ENCODE measurements around the gene CWC27.

CWC27 gene

GRCh38 chr5:64768358-64769312 is at the start of gene CWC27, which contains the start of gene SREK1IP1:
TSS of gene CWC27 (plus strand) at chr5:64768930. CDS start at chr5:64769147, 217 bp downstream.
TSS of gene SREK1IP1 (minus strand) at chr5:64768691. CDS start at chr5:64768517, 174 bp downstream.
- DNase-seq (ENCODE audit: low read depth in 1 of 2, low spot score in 1 of 2) = peak; percentile 56 to 60

- no peak for DNase-seq (ENCODE audit: low read depth in 1 of 2, low spot score in 1 of 2)
Observed at GRCh38 chr5:64722588-64722987, 46.1 kb upstream of the CWC27 start.

GRCh38 chr5:64727150-64727549 is 41.6 kb upstream of the CWC27 start:
- no peak for DNase-seq (ENCODE audit: low read depth in 1 of 2, low spot score in 1 of 2)

- DNase-seq (ENCODE audit: low read depth in 1 of 2, low spot score in 1 of 2) = no peak
Observed at GRCh38 chr5:64742411-64742810, 26.3 kb upstream of the CWC27 start.

- DNase-seq (ENCODE audit: low read depth in 1 of 2, low spot score in 1 of 2) = no peak
Observed at GRCh38 chr5:64742821-64743220, 25.9 kb upstream of the CWC27 start.

GRCh38 chr5:64744914-64745313 is 23.8 kb upstream of the CWC27 start:
- DNase-seq (ENCODE audit: low read depth in 1 of 2, low spot score in 1 of 2) = no peak

GRCh38 chr5:64746446-64746845 is 22.3 kb upstream of the CWC27 start:
- no peak for DNase-seq (ENCODE audit: low read depth in 1 of 2, low spot score in 1 of 2)

- DNase-seq (ENCODE audit: low read depth in 1 of 2, low spot score in 1 of 2) = no peak
Observed at GRCh38 chr5:64749385-64749784, 19.3 kb upstream of the CWC27 start.

GRCh38 chr5:64754066-64754465 is 14.7 kb upstream of the CWC27 start:
- no peak for DNase-seq (ENCODE audit: low read depth in 1 of 2, low spot score in 1 of 2)

GRCh38 chr5:64758901-64759300 is 9.8 kb upstream of the CWC27 start:
- no peak for DNase-seq (ENCODE audit: low read depth in 1 of 2, low spot score in 1 of 2)

GRCh38 chr5:64759960-64760660 is 8.6 kb upstream of the CWC27 start:
- no peak for DNase-seq (ENCODE audit: low read depth in 1 of 2, low spot score in 1 of 2)

GRCh38 chr5:64763948-64764503 is 4.7 kb upstream of the CWC27 start:
- no peak for DNase-seq (ENCODE audit: low read depth in 1 of 2, low spot score in 1 of 2)

GRCh38 chr5:64765804-64766504 is 2.8 kb upstream of the CWC27 start:
- no peak for DNase-seq (ENCODE audit: low read depth in 1 of 2, low spot score in 1 of 2)

- DNase-seq (ENCODE audit: low read depth in 1 of 2, low spot score in 1 of 2) = no peak
Observed at GRCh38 chr5:64766941-64767340, 1.8 kb upstream of the CWC27 start.

- no peak for DNase-seq (ENCODE audit: low read depth in 1 of 2, low spot score in 1 of 2)
Observed at GRCh38 chr5:64767959-64768357, 772 bp upstream of the CWC27 start.

- no peak for DNase-seq (ENCODE audit: low read depth in 1 of 2, low spot score in 1 of 2)
Observed at GRCh38 chr5:64769855-64770254, 1.1 kb downstream of the CWC27 start.

- no peak for DNase-seq (ENCODE audit: low read depth in 1 of 2, low spot score in 1 of 2)
Observed at GRCh38 chr5:64771736-64772135, 3.0 kb downstream of the CWC27 start.

- no peak for DNase-seq (ENCODE audit: low read depth in 1 of 2, low spot score in 1 of 2)
Observed at GRCh38 chr5:64773533-64773932, 4.8 kb downstream of the CWC27 start.

GRCh38 chr5:64775291-64775690 is 6.6 kb downstream of the CWC27 start:
- DNase-seq (ENCODE audit: low read depth in 1 of 2, low spot score in 1 of 2) = no peak

GRCh38 chr5:64784451-64785025 is 15.8 kb downstream of the CWC27 start:
- peak; percentile 24 to 38 for DNase-seq (ENCODE audit: low read depth in 1 of 2, low spot score in 1 of 2)

- no peak for DNase-seq (ENCODE audit: low read depth in 1 of 2, low spot score in 1 of 2)
Observed at GRCh38 chr5:64786372-64786771, 17.6 kb downstream of the CWC27 start.
